Kidney (tissue), 14 donors: ENCODE results near the gene SEPTIN1. TPM values are rescaled to one million over a fixed set of nuclear protein-coding genes. Genes with fewer than 3 reads are reported as not detected.

Experiments
- DNase-seq, 5 donors: peaks; one replicate each; pipeline ENCODE4 v3.0.0-alpha.2; 2013 to 2020
- FAIRE-seq: peaks from 2 replicates; lab custom pipeline; 2012; peaks lifted over from hg19 to GRCh38; lab: Jason Lieb, UNC
- H3K27ac ChIP-seq, 2 donors: one replicate each; pipeline ENCODE4 v1.7.0; 2013; ENCODE audit warnings: low read depth in 2 of 2, low read length in 2 of 2, inconsistent platforms in 1 of 2
- H3K27me3 ChIP-seq: one replicate; pipeline ENCODE4 v1.7.1; 2013; ENCODE audit warnings: low read length, inconsistent platforms; ENCODE audit not compliant: control insufficient read depth, insufficient read depth
- H3K36me3 ChIP-seq, 3 donors: one replicate each; pipeline versions ENCODE4 v1.7.0 to v1.7.1; 2013; ENCODE audit warnings: low read length in 3 of 3, control low read depth in 1 of 3, inconsistent platforms in 1 of 3; ENCODE audit not compliant: insufficient read depth in 3 of 3, control insufficient read depth in 2 of 3
- H3K4me1 ChIP-seq, 3 donors: one replicate each; pipeline versions ENCODE4 v1.7.0 to v1.7.1; 2013; ENCODE audit warnings: low read length in 3 of 3, inconsistent platforms in 1 of 3, low read depth in 1 of 3; ENCODE audit not compliant: control insufficient read depth in 2 of 3, insufficient read depth in 2 of 3
- H3K4me3 ChIP-seq, 3 donors: one replicate each; pipeline versions ENCODE4 v1.7.0 to v1.8.1; 2013; ENCODE audit warnings: low read length in 3 of 3, control low read depth in 1 of 3, inconsistent platforms in 1 of 3
- H3K9ac ChIP-seq, 3 donors: one replicate each; pipeline versions ENCODE4 v1.7.0 to v1.7.1; 2013; ENCODE audit warnings: low read length in 3 of 3, control low read depth in 1 of 3, inconsistent platforms in 1 of 3
- H3K9me3 ChIP-seq, 3 donors: one replicate each; pipeline versions ENCODE4 v1.7.0 to v1.7.1; 2013; ENCODE audit warnings: low read length in 3 of 3, control low read depth in 1 of 3, inconsistent platforms in 1 of 3; ENCODE audit not compliant: control insufficient read depth in 2 of 3, insufficient read depth in 1 of 3
- intact Hi-C: fragments of 100-400 bp; cut with DNase I; formaldehyde crosslinking; loops from one replicate; pipeline ENCODE4 v1.11.1; 2022
- polyA plus RNA-seq: library from polyadenylated mRNA; stranded (reverse); fragments of 350-450 nt; fragmentation: Illumina TruSeq; extraction: RNeasy Lipid Tissue Mini Kit (QIAGEN cat#74804); gene quantifications from one replicate; pipeline ENCODE4 v1.2.3, GENCODE V29; 2014; ENCODE audit warnings: low read depth, low replicate concordance; ENCODE audit not compliant: insufficient read depth
- total RNA-seq: library from RNA; stranded (reverse); fragmentation: NEBNext Ultra II Directional; extraction: Animal tissue kit (Norgen Biotek cat#: 25700); gene quantifications from one replicate; pipeline ENCODE4 v1.2.1, GENCODE V29; 2021
- TF ChIP-seq, protein P1 (sequence below): IDR thresholded peaks from 3 replicates; pipeline ENCODE4 v1.5.1; 2012; ENCODE audit warnings: mild to moderate bottlenecking, moderate library complexity, borderline replicate concordance; ENCODE audit not compliant: insufficient read depth; ENCODE audit errors: extremely low read depth
- donor health status: control.
- donor health status: control.
- donor health status: control.
- donor health status: control.
- donor health status: control.
- donor health status: DM: yes; HTN: yes; CAD: no.
- donor health status: Normal renal cell carcinoma (clear cell type).

The SEPTIN1 gene
- total and polyA plus RNA-seq, 2 donors from 2014 or later = 5.0 to 12.8 TPM

DNA sequence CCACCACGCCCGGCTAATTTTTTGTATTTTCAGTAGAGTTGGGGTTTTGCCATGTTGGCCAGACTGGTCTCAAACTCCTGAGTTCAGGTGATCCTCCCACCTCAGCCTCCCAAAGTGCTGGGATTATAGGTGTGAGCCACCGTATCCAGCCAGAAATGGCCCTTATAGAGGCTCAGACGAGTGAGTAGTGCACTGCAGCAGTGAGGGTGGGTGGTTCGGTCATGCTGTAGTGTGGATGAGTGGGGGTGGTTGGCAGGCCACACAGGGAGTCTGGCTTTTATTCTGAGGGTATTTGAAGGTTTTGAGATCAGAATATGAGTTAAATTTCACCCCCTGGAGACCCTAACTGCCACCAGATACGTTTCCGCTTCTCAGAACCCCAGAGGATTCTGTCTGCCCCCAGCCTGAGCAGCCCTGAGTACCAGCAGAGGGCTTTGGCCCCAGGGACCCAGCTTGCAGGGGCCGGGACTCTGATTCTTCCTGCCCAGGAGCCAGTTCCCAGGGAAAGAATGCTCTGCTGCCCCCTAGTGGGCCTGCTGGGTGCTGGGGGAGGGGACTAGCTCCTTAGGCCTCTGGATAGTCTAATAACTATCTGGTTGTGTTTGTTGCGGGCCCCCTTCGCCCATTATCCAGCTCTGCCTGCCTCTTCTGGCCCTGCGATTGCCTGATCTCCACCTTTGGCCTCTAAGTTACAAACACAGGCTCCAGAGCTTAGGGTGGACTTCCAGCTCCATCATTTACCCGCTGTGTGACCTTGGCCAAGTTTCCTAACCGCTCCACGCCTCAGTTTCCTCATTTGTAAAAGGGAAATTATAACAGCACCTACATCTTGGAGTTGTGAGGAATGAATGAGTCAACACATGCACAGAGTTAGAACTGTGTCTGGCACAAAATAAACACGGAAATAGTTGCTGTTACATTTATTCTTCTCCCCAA lies 27.0 kb upstream of the SEPTIN1 start:
- peak overlapping the region in 1 of 3 donors; percentile 43 for H3K9ac ChIP-seq
- TF ChIP-seq, protein P1, sequence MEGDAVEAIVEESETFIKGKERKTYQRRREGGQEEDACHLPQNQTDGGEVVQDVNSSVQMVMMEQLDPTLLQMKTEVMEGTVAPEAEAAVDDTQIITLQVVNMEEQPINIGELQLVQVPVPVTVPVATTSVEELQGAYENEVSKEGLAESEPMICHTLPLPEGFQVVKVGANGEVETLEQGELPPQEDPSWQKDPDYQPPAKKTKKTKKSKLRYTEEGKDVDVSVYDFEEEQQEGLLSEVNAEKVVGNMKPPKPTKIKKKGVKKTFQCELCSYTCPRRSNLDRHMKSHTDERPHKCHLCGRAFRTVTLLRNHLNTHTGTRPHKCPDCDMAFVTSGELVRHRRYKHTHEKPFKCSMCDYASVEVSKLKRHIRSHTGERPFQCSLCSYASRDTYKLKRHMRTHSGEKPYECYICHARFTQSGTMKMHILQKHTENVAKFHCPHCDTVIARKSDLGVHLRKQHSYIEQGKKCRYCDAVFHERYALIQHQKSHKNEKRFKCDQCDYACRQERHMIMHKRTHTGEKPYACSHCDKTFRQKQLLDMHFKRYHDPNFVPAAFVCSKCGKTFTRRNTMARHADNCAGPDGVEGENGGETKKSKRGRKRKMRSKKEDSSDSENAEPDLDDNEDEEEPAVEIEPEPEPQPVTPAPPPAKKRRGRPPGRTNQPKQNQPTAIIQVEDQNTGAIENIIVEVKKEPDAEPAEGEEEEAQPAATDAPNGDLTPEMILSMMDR = peak; percentile 96
- H3K4me1 ChIP-seq = peaks cover 0 to 25% (median 17%) of the 10 kb centered on the region in 3 donors
- no peaks in the 10 kb centered on the region for H3K9me3 ChIP-seq
- peak overlapping the region in 1 of 3 donors; percentile 25 for H3K4me3 ChIP-seq
- DNase-seq = peak; percentile 93 to 96 (median 94)
- H3K36me3 ChIP-seq = peaks cover 0 to 5% (median 4%) of the 10 kb centered on the region in 3 donors
- peak overlapping the region in 1 of 2 donors; percentile 30 for H3K27ac ChIP-seq
- FAIRE-seq = no peak
- intact Hi-C loops = no loop called here
- no peaks in the 10 kb centered on the region for H3K27me3 ChIP-seq

DNA sequence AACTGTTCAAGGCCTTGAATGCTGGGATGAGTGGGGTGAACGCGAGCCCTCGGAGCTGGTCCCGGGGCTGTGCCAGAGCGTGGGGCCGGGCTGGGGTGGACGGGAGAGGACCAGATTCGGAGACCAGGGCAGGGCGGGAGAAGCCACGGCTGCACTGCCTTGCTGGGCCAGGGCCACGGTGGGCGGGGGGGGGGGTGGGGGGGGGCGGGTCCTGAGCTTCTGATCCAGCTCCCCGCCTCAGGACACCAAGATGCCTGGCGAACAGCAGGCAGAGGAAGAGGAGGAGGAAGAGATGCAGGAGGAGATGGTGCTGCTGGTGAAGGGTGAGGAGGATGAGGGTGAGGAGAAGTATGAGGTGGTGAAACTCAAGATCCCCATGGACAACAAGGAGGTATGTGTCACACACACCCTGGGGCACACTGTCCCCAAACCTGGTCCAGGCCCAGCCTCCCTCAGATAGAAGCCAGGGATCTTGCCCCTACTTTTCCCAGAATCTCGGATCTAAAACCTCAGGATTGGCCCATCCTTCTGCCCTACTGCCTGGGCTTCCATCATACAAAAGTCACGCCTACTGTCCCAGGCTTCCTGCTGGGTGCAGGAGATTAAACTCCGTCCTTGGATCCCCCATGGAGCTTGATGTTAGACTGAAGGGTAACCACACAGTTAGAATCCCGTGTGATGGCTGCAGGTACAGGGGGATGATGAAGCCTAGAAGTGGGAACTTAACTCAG lies 25.6 kb upstream of the SEPTIN1 start:
- TF ChIP-seq, protein P1 = no peak
- DNase-seq (no peak), FAIRE-seq (no peak)

GRCh38 chr16:30407102-30407803 lies 24.9 kb upstream of the SEPTIN1 start, which contains the start of gene ZNF771:
Gene ZNF771, plus strand, starts transcription at chr16:30407606. Its CDS starts 448 bp downstream, at chr16:30408054.
- Histone ChIP-seq H3K9ac (peak within 1 kb of the TSS; percentile 42 to 81 (median 75)), H3K27me3 (no peaks in the 10 kb centered on the region), H3K4me3 (peak within 1 kb of the TSS; percentile 65 to 85 (median 85)), H3K36me3 (peaks cover 0 to 2% (median 0%) of the 10 kb centered on the region in 3 donors), H3K27ac (peak within 1 kb of the TSS; percentile 84 to 88), H3K4me1 (peaks cover 0 to 15% (median 7%) of the 10 kb centered on the region in 3 donors), H3K9me3 (no peaks in the 10 kb centered on the region)
- FAIRE-seq (no peak), DNase-seq (peak; percentile 91 to 98 (median 94))
- TF ChIP-seq, protein P1 = no peak
- intact Hi-C loops = no loop called here

More for the DNA sequence above, 25.6 kb upstream of the SEPTIN1 start:
- Histone ChIP-seq H3K36me3 (peaks cover 0 to 2% (median 0%) of the 10 kb centered on the region in 3 donors), H3K4me1 (peaks cover 0 to 17% (median 14%) of the 10 kb centered on the region in 3 donors), H3K9ac (peak overlapping the region; percentile 15 to 42 (median 26)), H3K9me3 (no peaks in the 10 kb centered on the region), H3K27me3 (no peaks in the 10 kb centered on the region), H3K27ac (peak overlapping the region; percentile 77 to 88), H3K4me3 (peak overlapping the region; percentile 61 to 65 (median 65))
- intact Hi-C loops = no loop called here
